ENCODE results near the gene IPO5. TPM values are rescaled to one million over a fixed set of nuclear protein-coding genes. Genes with fewer than 3 reads are reported as not detected.

The IPO5 gene
- total and polyA plus RNA-seq, 2 of the 4 experiments (the other 2 are of a cell fraction) = 89.2 to 270 TPM

GRCh38 chr13:98039261-98039660 is 85.8 kb downstream of the IPO5 start:
- 100% methylated on average over 5 of the region's 7 CpGs; no CpG with 5 or more reads in 1 of the 2 experiments for WGBS, 2 experiments (ENCODE audit: extremely low coverage in 2 of 2, insufficient read length in 1 of 2)
- H3K36me3 ChIP-seq (ENCODE audit: control insufficient read depth, insufficient read depth, low read length) = no peaks in the 10 kb centered on the region
- no peak overlapping the region for H2AK9ac ChIP-seq (replicated peaks; ENCODE audit: low read depth, low read length, poor library complexity)
- no peak overlapping the region for H3K23ac ChIP-seq (ENCODE audit: low read depth, low read length)
- no peak overlapping the region for H2BK120ac ChIP-seq (ENCODE audit: low read depth, low read length)
- H3K18ac ChIP-seq (ENCODE audit: low read depth, low read length) = no peak overlapping the region
- H3K27ac ChIP-seq (ENCODE audit: insufficient read depth, low read length) = no peak overlapping the region
- H3K4ac ChIP-seq (ENCODE audit: low read depth, low read length) = no peak overlapping the region
- H3K4me1 ChIP-seq (ENCODE audit: control insufficient read depth, insufficient read depth, low read length) = no peaks in the 10 kb centered on the region
- no TSS peak for BruUV-seq (replicated peaks)
- no peak overlapping the region for H2AFZ ChIP-seq (replicated peaks; ENCODE audit: low read length, poor library complexity)
- no peaks in the 10 kb centered on the region for H3K79me1 ChIP-seq (ENCODE audit: low read depth in 1 of 2, low read length in 2 of 2)
- no peaks in the 10 kb centered on the region for H3K9me3 ChIP-seq (ENCODE audit: control insufficient read depth, insufficient read depth, low read length)
- dilution Hi-C loops (cut with HindIII; ENCODE audit: low sequenced_read_pairs, unreplicated experiment) = no loop called here
- no peaks in the 10 kb centered on the region for H4K20me1 ChIP-seq (ENCODE audit: insufficient read depth, low read length)
- no peak overlapping the region for H2BK5ac ChIP-seq (ENCODE audit: low read depth, low read length, poor library complexity, severe bottlenecking)
- DNase-seq (no peak), ATAC-seq (ENCODE audit: low read depth) (no peak)
- in situ Hi-C loops (cut with MboI; ENCODE audit: low sequenced_read_pairs) = no loop called here
- intact Hi-C loops (cut with micrococcal nuclease) = no loop called here
- no peaks in the 10 kb centered on the region for H3K9me1 ChIP-seq (ENCODE audit: insufficient read depth, low read length)
- H3K14ac ChIP-seq (replicated peaks; ENCODE audit: low read depth, low read length) = no peak overlapping the region
- H2AK5ac ChIP-seq (ENCODE audit: low read depth, low read length) = no peak overlapping the region
- POLR2A ChIA-PET (ENCODE audit: unreplicated experiment) = no interaction called here
- H3K4me3 ChIP-seq (ENCODE audit: insufficient read depth, low read depth, low read length) = no peak overlapping the region
- H3K4me2 ChIP-seq (ENCODE audit: low read depth, low read length) = no peak overlapping the region
- H2BK15ac ChIP-seq (ENCODE audit: low read depth, low read length) = no peak overlapping the region
- TF ChIP-seq FOS (IDR thresholded peaks at IDR 0.05; ENCODE audit: low read depth, low read length) (no peak), CHD1 (IDR thresholded peaks at IDR 0.05; ENCODE audit: low read depth, low read length) (no peak)
- TF ChIP-seq, protein P1, sequence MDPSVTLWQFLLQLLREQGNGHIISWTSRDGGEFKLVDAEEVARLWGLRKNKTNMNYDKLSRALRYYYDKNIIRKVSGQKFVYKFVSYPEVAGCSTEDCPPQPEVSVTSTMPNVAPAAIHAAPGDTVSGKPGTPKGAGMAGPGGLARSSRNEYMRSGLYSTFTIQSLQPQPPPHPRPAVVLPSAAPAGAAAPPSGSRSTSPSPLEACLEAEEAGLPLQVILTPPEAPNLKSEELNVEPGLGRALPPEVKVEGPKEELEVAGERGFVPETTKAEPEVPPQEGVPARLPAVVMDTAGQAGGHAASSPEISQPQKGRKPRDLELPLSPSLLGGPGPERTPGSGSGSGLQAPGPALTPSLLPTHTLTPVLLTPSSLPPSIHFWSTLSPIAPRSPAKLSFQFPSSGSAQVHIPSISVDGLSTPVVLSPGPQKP (IDR thresholded peaks at IDR 0.05; ENCODE audit: borderline replicate concordance, low read depth, low read length) = no peak
- no peak overlapping the region for H4K91ac ChIP-seq (ENCODE audit: insufficient read depth, low read depth, low read length)
- no peak overlapping the region for H4K5ac ChIP-seq (ENCODE audit: low read depth, low read length)
- peaks cover 2% of the 10 kb centered on the region; the same call in 1 of the 2 replicates for H3K27me3 ChIP-seq (ENCODE audit: control insufficient read depth, insufficient read depth, low read length)
- no peak overlapping the region for H2BK20ac ChIP-seq (ENCODE audit: low read depth, low read length)
- no peak overlapping the region for H3K9ac ChIP-seq (ENCODE audit: low read depth, low read length)
- H3K56ac ChIP-seq (ENCODE audit: extremely low read depth, insufficient read depth, low read length) = no peak overlapping the region
- no peak overlapping the region for H4K8ac ChIP-seq (ENCODE audit: low read depth in 2 of 2, low read length in 2 of 2)
- CTCF ChIA-PET = no interaction called here

Data from IMR-90 (cell line).